OCI-LY3 (cell line): ENCODE measurements around the gene C2orf42.
"Not testable (repeated sequence)": the region's sequence is repeated elsewhere in the genome, so short reads cannot be mapped to it uniquely, and the experiment has no call there.

Source experiments
- EZH2phosphoT487 ChIP-seq: fragments of 200-600 bp; shearing (Covaris generic); IDR thresholded peaks from 2 replicates; pipeline ENCODE4 v1.6.1; 2018; ENCODE audit warnings: antibody characterized with exemption, mixed run types, low read depth
- TF ChIP-seq, protein P1 (sequence below): fragments of 200-600, 300-600 bp; sonication (generic); IDR thresholded peaks from 2 replicates; pipeline ENCODE4 v1.5.1; 2014; ENCODE audit warnings: antibody characterized with exemption, low read length, low read depth

DNA sequence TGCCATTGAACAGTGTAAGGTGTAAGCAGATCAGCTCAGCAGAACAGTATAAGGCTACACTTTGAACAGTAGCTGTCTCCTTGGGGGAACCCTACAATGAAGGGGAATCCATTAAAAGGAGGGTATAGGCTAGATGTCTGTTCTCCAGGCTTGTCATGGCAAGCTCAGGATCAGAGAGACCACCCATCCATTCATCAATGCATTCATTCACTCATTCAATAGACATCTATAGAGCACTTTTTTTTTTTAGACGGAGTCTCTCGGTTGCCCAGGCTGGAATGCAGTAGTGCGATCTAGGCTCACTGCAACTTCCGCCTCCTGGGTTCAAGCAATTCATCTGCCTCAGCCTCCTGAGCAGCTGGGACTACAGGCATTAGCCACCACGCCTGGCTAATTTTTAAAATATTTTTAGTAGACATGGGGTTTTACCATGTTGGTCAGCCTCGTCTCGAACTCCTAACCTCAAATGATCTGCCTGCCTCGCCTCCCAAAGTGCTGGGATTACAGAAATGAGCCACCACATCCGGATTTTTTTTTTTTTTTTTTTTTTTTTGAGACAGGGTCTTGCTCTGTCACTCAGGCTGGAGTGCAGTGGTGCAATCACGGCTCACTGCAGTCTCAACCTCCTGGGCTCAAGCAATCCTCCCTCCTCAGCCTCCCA is 56.4 kb downstream of the C2orf42 start:
- TF ChIP-seq, protein P1, sequence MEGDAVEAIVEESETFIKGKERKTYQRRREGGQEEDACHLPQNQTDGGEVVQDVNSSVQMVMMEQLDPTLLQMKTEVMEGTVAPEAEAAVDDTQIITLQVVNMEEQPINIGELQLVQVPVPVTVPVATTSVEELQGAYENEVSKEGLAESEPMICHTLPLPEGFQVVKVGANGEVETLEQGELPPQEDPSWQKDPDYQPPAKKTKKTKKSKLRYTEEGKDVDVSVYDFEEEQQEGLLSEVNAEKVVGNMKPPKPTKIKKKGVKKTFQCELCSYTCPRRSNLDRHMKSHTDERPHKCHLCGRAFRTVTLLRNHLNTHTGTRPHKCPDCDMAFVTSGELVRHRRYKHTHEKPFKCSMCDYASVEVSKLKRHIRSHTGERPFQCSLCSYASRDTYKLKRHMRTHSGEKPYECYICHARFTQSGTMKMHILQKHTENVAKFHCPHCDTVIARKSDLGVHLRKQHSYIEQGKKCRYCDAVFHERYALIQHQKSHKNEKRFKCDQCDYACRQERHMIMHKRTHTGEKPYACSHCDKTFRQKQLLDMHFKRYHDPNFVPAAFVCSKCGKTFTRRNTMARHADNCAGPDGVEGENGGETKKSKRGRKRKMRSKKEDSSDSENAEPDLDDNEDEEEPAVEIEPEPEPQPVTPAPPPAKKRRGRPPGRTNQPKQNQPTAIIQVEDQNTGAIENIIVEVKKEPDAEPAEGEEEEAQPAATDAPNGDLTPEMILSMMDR: not testable (repeated sequence)
- TF ChIP-seq EZH2phosphoT487: not testable (repeated sequence)
